ENCODE measurements around the gene ORC1.

- no peak for TF ChIP-seq CTCF (IDR thresholded peaks at IDR 0.05; ENCODE audit: low read depth, low read length)
- no peak for TF ChIP-seq POLR2A (IDR thresholded peaks at IDR 0.05; ENCODE audit: extremely low read depth, insufficient read length)
- no peak for TF ChIP-seq MAX (IDR thresholded peaks at IDR 0.05; ENCODE audit: low read depth, low read length)
- no peak for TF ChIP-seq MYC (IDR thresholded peaks at IDR 0.05; ENCODE audit: low read depth, low read length)
Measured at GRCh38 chr1:52358851-52359497, 45.2 kb downstream of the ORC1 start.

All from NB4 (cell line).